DMS53 treated with DMSO at 0.1 percent for 48 hours (cell line): ENCODE measurements around the gene EXPH5.
"Not testable (repeated sequence)": the region's sequence is repeated elsewhere in the genome, so short reads cannot be mapped to it uniquely, and the experiment has no call there.

Experiments
- DNase-seq: peaks from one replicate; lab custom pipeline; 2025; ENCODE audit not compliant: unreplicated experiment; lab: John Stamatoyannopoulos, UW

The EXPH5 gene, protein sequence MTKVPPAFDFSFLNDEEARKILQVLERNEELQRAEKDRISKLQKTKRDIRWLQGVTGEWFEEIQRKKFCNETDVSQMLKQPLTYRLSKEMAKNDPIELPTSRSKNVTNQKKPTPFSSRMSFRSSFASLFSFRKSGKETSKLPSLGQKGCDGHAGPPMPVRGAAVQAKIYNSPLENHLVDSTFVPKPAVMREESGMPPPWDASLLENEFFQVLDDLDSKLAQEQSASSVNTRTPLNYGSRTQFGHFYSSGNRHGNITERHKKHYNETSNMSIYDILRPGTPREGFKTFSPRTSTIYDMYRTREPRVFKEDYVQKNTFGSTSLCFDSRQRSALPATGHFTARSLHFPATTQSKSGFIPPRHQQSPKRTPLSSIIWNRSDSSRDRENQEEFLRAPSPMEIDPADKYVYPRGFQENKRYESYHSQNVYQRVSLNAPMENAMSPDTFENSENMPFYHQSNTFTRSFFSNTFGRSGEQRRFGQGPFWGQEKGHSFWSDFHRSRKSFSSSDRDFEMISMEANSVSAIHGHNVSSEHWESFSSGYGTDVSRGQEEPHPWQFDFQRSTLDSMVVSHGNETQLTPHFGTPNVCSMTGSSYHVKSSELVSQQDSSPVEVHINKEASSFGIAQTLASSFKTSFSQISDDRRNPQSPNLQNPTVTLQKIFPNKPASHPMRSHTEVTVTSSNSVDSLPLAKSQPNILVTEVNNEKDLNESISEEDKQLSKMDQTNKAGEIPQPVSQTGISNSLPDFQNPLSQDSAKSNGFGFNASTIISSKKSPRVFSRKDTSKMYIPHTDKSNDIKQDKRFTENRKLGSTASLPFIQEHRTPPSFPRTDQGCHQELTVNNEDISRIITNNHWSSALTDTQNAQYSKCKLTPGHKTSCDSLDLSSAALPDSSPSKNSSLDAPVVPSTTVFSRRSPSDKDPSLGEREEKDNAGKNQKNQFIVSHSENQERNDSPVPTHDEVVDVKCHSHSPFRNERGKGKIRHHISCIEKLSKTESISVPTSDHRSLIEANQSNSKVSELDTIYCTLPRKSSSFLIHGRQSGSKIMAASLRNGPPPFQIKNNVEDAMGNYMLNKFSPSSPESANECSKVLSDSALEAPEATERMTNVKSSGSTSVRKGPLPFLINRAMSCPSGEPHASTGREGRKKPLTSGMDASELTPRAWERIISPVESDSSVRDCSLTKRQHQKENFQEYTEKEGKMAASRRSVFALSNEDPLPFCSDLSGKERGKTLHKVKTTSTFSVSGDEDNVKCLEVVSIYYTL (N-terminal part only)

DNA sequence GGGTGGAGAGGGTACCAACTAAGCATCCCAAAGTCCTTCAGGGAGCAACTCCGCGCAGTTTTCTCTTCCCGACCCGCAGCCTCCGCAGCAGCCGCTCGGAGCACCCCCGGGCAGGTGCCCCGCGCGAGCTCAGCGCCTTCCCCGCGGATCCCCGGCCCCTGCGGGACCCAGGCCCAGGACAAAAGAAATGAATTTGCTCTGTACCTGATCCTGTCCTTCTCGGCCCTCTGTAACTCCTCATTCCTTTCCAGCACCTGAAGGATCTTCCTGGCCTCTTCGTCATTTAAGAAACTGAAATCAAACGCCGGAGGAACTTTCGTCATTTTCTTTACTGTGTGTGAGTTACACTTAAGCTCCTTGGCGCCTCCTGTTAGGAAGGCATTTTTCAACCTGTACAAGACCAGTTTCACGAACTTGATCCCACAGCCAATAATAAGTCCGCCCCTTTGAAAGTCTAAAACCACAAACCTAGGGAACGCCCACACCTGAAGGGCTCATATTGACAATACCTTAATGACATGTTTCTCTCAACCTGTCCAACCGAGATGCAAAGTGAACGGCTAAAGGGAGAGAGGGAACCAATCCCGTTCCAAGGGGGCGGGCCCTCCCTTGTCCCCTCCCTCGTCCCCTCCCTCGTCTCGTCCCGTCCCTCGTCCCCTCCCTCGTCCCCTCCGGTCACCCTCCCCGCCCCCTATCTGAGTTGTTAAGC lies at the start of gene EXPH5:
Gene EXPH5, minus strand, starts transcription at position 555 of the 709 bp plus-strand sequence. Its CDS starts 232 bp downstream, at position 323.
- peak; percentile 98 for DNase-seq

DNA sequence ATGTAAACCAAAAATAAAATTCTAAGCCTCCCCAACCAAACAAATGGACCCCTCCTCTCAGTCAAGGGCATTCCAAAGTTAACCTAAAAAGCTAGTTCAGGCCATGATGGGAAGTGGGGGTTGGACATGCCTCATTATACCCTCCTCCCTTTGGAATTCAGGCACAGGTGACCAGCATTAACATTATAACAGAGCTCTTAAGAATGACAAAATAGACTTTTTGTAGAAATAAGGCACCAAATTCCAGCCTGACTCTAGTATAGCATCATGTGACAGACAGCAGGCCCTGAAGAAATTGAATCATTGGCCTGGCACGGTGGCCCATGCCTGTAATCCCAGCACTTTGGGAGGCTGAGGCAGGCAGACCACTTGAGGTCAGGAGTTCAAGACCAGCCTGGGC lies 48.2 kb upstream of the EXPH5 start:
- not testable (repeated sequence) for DNase-seq

DNA sequence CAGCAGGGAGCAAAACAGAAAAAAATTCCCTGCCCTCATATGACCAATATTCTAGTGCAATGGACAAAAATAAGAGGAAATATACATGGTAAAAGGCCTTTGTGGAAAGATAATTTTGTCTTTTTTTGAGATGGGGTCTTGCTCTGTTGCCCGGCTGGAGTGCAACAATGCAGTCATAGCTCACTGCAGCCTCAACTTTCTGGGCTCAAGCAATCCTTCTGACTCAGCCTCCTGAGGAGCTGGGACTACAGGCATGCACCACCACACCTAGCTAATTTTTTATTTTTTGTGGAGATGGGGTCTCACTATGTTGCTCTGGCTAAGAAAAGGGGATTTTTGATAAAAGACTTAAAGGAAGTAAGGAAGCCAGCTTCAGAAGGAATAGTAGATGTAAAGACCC lies 45.6 kb upstream of the EXPH5 start:
- DNase-seq, result no peak

DNA sequence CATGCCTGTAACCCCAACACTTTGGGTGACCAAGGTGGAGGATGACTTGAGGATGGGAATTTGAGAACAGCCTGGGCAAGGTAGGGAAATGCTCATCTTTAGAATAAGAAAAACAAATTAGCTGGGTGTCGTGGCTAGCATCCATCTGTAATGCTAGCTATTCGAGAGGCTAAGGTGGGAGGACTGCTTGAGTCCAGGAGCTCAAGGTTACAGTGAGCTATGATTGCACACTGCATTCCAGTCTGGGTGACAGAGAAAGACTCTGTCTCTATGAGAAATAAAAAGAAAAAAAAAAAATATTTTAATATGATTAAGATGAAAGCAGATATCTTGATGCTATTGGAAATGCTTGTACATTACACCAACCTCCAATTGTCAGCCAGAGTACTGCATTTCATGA lies 42.7 kb upstream of the EXPH5 start:
- no peak for DNase-seq

DNA sequence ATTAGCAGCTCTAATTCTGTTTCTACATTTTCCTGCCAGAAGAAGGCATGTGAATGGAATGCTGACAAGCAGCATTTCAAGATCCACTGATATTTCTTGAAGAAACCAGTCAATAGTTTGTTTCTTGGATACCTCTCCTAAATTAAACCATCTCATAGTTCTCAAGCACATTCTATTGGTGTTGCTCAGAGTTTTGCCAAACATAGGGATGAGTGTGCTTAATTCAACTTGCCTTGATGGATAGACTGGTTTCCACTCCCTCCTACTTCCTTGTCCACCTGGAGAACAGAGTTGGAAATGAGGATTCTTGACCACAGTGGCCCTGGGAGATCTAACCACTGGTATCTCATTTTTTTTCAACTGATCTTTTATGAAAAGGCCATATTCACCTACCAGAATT lies 41.5 kb upstream of the EXPH5 start:
- DNase-seq, result no peak

DNA sequence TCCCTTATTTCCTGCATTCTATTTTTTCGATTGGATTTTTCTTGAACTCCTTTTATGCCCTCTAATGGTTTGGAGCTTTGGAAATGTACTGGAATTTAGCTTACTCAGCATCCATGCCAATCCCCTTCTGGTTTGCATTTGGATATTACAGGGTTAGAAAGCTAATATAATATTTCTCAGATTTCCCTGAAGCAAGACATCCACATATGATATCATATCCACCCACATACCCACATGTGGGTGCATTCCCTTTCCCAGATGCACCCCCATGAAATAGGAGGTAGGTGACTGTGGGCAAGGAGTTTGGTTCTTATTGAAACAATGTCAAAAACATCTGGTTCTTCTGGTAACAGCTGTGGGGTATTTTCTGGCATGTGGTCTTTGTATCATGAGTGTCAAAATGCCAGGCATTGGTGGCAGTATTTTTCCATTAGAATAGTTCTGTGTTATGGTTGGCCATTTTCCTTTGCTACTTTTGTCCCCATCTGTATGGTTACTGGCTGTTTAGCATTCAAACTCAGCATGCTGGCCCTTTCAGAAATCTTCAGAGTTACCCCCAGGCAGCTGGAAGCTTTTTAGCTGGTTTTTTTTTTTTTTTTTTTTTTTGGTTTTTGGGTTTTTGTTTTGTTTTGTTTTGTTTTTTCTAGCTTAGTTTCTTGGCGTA lies 38.6 kb upstream of the EXPH5 start:
- no peak for DNase-seq

DNA sequence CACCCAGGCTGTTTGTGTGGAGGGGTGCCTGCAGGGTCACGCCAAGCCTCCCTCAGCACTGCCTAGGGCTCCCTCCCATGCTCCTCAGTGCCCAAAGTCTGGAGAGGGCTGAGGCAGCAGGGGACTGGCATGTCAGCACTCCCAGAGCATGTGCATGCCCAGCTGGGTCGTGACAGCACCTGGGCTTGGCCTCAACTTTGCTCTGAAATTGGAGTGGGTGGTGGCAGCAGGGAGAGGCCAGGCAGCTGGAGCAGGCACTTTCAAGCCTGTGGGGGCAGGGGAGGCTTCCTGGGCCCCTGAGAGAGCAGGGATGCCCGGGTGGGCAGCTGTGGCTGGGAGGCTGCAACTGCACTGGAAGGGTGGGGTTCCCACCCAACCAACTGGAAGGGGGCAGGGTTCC lies 35.7 kb upstream of the EXPH5 start:
- DNase-seq, result no peak

DNA sequence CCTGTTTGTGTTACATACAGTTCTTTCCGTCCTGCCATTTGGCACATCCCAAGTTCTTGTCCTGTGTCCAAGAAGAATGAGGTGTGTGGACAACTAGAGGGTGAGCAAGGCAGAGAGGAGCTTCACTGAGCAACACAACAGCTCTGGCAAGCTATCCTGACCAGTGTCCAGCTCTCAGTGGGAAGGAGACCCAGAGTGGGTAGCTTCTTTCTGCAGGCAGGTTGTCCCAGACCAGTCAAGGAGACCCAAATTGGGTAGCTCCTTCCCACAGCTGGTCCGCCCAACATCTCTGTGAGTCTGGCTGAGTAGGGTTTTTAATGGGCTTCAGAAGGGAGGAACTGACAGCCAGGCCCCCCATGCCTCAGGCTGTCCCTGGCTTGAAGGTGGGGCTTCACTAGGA lies 35.2 kb upstream of the EXPH5 start:
- DNase-seq, result no peak

DNA sequence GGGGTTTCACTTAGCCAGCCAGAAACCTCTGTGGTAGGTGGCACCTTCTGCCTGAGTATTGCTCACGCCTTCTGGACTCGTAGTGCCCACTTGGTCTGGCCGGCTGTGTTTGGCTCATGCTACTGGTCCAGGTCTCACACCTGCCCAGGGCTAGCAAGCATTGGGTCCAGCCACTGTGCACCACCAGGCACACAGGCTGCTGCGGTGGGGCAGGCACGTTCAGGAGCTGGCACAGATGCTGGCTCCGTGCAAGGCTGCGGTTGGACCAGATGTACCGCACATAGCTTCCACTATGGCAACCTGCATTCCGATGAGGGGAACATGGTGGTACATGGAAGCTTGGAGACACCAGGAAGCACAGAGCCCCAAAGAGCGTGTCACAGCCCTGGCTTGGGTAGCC lies 34.8 kb upstream of the EXPH5 start:
- no peak for DNase-seq

DNA sequence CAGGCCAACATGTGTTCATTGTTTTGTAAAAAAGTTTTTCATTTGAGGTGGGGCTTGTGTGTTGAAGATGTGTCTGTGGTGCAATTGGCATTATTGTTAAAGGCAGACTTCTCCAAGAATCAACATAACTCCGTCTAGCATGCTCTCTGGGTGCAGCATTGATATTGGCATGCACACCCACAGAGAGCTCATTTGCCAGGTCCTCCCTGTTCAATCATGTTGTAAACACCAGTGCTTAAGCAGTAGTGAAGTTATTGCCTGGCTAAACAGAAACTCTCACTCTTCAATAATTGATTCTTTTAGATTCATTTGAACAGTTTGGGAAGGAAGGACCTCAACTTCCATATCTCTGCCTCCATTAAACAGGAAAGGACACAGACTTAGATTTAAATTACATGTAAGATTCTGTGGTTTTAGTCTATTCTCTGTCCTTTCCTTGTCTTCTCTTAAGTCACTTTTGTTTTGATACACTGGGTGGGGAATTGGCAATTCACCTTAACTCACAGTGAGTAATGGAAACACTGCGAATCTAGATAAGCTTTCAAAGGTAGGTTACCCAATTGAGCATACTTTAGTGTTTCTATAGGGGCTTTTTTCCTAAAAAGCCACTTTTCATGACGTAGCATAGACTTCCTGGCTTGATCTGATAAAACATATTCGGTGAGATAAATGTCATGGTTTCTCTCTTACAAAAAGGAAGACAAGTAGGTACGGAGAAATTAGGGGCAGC lies 30.8 kb upstream of the EXPH5 start:
- DNase-seq, result no peak

DNA sequence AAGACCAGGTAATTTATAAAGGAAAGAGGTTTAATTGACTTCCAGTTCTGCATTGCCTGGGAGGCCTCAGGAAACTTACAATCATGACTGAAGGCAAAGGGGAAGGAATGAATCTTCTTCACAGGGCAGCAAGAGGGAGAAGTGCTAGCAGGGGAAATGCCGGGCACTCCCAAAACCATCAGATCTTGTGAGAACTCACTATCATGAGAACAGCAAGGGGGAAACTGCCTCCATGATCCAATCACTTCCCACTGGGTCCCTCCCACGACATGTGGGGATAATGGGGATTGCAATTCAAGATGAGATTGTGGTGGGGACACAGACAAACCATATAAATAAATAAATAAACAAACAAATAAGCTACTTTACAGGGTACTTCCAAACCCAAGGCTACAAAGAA lies 28.8 kb upstream of the EXPH5 start:
- no peak for DNase-seq

DNA sequence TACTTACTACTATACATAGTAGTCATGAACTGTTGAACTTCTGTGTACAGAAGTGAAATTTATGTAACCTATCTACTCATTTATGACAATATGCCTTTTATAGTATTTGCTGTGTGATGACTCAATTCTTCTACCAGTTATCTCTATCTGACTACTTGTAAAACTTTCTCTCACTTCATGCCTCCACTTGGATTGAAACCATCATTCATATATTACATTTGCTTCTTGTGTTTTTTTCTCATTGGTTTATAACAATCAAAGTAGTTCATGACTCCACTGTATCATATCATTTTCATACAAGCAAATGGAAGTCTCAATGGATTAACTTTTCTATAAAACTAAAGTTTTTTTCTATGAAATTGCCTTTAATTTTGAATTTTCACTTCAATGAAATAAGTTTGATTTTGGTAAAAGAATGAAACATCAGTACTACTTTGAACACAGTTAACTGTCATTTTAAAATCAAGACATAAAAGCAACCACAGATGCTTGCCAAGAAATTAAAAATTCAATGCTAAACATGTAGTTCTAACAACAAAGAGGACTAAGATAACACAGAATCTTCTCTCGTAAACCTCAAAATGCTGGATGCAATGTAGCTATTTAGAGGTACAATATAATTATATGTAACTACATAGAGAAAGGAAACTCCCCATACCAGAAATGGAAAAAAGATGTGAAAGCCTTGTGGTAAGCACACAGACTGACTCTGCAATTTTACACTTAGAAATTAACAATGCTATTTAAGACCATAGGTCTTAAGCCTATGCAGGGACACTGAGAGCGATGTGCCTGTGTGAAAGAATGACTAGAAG lies 27.6 kb upstream of the EXPH5 start:
- DNase-seq, result peak; percentile 14

DNA sequence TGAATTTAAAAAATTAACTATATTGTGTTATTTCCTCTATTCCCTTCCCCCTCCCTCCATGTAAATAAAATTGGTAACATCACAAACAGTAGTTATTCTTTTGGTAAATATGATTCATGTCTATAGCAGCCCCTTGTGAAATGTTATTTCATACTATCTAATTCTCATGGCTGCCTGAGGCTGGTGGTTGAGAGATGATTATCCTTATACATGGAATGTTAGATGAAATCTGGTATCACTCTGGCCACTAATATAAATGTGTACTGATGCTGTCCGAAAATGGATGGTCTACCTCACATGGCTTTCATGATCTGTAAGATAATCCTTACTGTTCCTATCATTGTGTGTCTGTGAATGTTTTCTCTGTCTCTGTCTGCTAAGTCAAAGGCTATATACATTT lies 25.0 kb upstream of the EXPH5 start:
- no peak for DNase-seq

DNA sequence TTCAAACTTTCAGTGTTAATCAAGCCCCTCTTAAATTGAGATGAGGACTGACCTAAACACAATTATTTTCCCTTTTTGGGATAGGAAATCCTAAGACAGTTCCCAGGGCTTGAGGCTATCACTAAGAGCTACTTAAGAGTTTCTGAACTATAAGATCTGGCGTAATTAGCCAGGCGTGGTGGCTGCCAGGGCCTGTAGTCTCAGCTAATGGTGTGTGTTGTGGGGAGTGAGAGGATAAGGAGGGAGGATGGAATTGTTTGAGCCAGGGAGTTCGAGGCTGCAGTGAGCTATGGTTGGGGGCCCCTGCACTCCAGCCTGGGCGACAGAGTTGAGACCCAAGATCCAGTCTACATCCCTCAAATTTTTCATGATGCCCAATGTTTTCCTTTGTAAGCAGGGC lies 23.5 kb upstream of the EXPH5 start:
- no peak for DNase-seq

DNA sequence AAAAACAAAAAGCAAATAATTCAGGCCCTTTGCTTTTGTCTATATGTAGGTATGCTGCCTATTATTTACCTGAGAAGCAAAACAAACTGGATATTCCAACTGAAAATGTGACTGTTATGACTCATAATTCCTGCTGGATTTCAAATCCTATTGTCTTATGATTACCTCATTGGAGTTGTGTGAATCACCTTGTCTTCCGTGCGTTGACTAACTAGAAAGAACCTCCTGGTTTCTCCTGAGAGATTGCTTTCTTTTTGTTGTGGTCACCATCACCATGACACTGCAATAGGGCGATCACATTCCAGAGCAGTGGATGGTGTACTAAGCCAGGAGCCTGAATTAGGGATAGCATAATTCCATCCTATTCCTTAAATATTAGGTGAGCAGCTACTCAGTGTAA lies 23.0 kb upstream of the EXPH5 start:
- peak; percentile 72 for DNase-seq

DNA sequence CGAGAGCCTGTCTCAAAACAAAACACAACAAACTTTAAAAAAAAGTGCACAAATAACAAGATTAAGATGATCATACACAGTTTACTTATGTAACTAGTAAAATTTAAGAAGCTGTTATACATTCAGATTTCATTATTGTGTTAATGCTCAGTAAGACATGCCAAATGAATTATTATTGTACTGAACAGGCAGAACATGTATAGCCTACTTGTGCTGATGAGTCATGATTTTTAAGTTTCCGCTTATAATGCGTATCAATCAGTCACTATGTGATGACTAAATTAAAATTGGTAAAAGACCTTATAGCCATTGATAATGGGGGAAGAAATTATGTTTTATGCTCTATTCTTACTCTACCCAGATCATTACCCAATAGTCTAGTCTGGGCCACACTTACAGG lies 20.5 kb upstream of the EXPH5 start:
- DNase-seq, result no peak

DNA sequence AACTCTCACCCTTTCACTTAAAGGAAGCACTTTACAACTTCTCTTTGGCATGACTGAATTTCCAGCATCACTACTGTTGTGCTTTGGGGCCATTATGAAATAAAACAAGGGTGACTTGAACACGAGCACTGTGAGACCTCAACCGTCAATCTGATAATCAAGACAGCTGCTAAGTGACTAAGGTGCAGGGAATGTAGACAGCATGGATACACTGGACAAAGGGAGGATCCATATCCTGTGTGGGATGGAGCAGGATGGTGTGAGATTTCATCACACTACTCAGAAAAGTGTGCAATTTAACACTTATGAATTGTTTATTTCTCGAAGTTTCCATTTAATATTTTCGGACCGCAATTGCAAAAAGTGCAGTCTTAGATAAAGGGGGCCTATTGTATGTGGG lies 16.1 kb upstream of the EXPH5 start:
- DNase-seq, result no peak

DNA sequence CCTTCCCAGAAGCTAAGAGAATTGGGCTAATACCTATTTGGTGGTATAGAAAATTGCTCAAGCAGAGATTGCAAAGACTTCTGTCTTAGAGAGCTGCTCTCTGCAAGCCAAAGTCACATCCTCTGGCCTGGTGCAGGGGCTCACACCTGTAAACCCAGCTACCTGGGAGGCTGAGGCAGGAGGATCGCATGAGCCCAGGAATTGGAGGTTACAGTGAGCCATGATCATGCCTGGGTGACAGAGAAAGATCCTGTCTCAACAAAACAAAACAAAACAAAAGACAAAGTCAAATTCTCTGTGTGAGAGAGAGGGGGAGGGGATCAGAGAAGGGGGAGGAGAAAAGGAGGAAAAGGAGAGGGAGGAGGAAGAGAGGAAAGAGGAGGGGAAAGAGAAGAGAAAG lies 15.0 kb upstream of the EXPH5 start:
- DNase-seq, result no peak
